HL-60 (cell line): ENCODE results near the gene FOXA2.

ENCODE experiments used
- GABPA ChIP-seq: IDR thresholded peaks from 2 replicates; pipeline ENCODE4 v1.6.1; 2012; ENCODE audit warnings: low read depth
- POLR2AphosphoS5 ChIP-seq: IDR thresholded peaks from 2 replicates; pipeline ENCODE4 v1.6.1; 2012; ENCODE audit warnings: low read depth
- SPI1 ChIP-seq: IDR thresholded peaks from 2 replicates; pipeline ENCODE4 v1.6.1; 2012; ENCODE audit warnings: low read depth, mild to moderate bottlenecking, borderline replicate concordance
- TF ChIP-seq, protein P1 (sequence below): IDR thresholded peaks from one replicate; pipeline ENCODE4 v1.5.1; 2011; ENCODE audit warnings: low read length, control low read depth, inconsistent platforms; ENCODE audit not compliant: insufficient read depth
- TF ChIP-seq, protein P2 (sequence below): IDR thresholded peaks from 2 replicates; pipeline ENCODE4 v1.6.1; 2012; ENCODE audit warnings: low read depth; ENCODE audit not compliant: insufficient replicate concordance

DNA sequence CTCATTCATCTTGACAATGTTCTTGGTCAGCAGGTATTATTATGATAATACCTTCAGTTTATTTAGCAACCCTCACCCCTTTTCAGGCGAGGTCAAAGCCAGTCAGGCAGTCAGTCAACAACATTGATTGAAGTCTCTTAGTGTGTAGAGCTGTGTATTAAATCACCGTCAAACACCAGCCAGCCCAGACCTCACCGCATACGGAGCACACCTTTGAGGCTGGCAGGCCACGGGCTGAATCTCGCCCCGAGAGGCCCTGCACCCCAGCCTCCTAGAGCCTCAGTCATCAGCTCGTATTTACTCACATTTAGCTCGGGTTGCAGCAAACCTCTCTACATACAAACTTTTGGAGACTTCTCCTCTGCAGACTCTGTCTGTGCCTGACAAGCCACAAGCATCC lies 36.0 kb upstream of the FOXA2 start:
- TF ChIP-seq, protein P1, sequence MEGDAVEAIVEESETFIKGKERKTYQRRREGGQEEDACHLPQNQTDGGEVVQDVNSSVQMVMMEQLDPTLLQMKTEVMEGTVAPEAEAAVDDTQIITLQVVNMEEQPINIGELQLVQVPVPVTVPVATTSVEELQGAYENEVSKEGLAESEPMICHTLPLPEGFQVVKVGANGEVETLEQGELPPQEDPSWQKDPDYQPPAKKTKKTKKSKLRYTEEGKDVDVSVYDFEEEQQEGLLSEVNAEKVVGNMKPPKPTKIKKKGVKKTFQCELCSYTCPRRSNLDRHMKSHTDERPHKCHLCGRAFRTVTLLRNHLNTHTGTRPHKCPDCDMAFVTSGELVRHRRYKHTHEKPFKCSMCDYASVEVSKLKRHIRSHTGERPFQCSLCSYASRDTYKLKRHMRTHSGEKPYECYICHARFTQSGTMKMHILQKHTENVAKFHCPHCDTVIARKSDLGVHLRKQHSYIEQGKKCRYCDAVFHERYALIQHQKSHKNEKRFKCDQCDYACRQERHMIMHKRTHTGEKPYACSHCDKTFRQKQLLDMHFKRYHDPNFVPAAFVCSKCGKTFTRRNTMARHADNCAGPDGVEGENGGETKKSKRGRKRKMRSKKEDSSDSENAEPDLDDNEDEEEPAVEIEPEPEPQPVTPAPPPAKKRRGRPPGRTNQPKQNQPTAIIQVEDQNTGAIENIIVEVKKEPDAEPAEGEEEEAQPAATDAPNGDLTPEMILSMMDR = no peak
- no peak for TF ChIP-seq POLR2AphosphoS5
- TF ChIP-seq, protein P2, sequence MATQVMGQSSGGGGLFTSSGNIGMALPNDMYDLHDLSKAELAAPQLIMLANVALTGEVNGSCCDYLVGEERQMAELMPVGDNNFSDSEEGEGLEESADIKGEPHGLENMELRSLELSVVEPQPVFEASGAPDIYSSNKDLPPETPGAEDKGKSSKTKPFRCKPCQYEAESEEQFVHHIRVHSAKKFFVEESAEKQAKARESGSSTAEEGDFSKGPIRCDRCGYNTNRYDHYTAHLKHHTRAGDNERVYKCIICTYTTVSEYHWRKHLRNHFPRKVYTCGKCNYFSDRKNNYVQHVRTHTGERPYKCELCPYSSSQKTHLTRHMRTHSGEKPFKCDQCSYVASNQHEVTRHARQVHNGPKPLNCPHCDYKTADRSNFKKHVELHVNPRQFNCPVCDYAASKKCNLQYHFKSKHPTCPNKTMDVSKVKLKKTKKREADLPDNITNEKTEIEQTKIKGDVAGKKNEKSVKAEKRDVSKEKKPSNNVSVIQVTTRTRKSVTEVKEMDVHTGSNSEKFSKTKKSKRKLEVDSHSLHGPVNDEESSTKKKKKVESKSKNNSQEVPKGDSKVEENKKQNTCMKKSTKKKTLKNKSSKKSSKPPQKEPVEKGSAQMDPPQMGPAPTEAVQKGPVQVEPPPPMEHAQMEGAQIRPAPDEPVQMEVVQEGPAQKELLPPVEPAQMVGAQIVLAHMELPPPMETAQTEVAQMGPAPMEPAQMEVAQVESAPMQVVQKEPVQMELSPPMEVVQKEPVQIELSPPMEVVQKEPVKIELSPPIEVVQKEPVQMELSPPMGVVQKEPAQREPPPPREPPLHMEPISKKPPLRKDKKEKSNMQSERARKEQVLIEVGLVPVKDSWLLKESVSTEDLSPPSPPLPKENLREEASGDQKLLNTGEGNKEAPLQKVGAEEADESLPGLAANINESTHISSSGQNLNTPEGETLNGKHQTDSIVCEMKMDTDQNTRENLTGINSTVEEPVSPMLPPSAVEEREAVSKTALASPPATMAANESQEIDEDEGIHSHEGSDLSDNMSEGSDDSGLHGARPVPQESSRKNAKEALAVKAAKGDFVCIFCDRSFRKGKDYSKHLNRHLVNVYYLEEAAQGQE = no peak
- TF ChIP-seq SPI1 = no peak
- no peak for TF ChIP-seq GABPA
